ENCODE results near the gene RAB31.
"Not testable (repeated sequence)": the region's sequence is repeated elsewhere in the genome, so short reads cannot be mapped to it uniquely, and the experiment has no call there.

RAB31 gene

GRCh38 chr18:9768071-9768691 is 60.1 kb downstream of the RAB31 start:
- H2BK12ac ChIP-seq (ENCODE audit: low read length in 2 of 2); H2AK5ac ChIP-seq (ENCODE audit: low read length, severe bottlenecking); H4K91ac ChIP-seq (ENCODE audit: low read length); H3K36me3 ChIP-seq (ENCODE audit: control insufficient read depth in 1 of 2, insufficient read depth in 2 of 2, low read depth in 1 of 2, low read length in 2 of 2); H2BK120ac ChIP-seq (ENCODE audit: low read depth, low read length); H2BK5ac ChIP-seq (ENCODE audit: low read depth, low read length, poor library complexity, severe bottlenecking); H3K9me3 ChIP-seq (ENCODE audit: control insufficient read depth, low read length); H3K4me3 ChIP-seq (ENCODE audit: insufficient read depth in 1 of 2, low read depth in 1 of 2, low read length in 2 of 2); H2AFZ ChIP-seq (ENCODE audit: low read depth, low read length); H3K9ac ChIP-seq (ENCODE audit: low read length); H3K4me2 ChIP-seq (ENCODE audit: low read length, poor library complexity, severe bottlenecking); H3K27ac ChIP-seq (ENCODE audit: low read length, poor library complexity, severe bottlenecking); DNase-seq; H3K4ac ChIP-seq (ENCODE audit: low read depth in 1 of 2, low read length in 2 of 2); H3K23ac ChIP-seq (ENCODE audit: low read length in 2 of 2); H4K8ac ChIP-seq (ENCODE audit: low read length); H2BK15ac ChIP-seq (ENCODE audit: low read depth, poor library complexity, severe bottlenecking); H3K18ac ChIP-seq (ENCODE audit: low read depth in 1 of 2, low read length in 2 of 2); H3K4me1 ChIP-seq (ENCODE audit: control insufficient read depth, insufficient read depth, low read depth, low read length); H3K14ac ChIP-seq (ENCODE audit: low read length in 2 of 2); H3K27me3 ChIP-seq (ENCODE audit: control insufficient read depth in 1 of 2, insufficient read depth in 1 of 2, low read length in 2 of 2): not testable (repeated sequence)
- H3K79me1 ChIP-seq (replicated peaks; ENCODE audit: low read length, poor library complexity, severe bottlenecking), result peaks cover 10% of the 10 kb centered on the region
- 83% methylated on average over 2 of the region's 2 CpGs for WGBS

- not testable (repeated sequence) for H2BK5ac ChIP-seq (ENCODE audit: low read depth, low read length, poor library complexity, severe bottlenecking); H2BK12ac ChIP-seq (ENCODE audit: low read length in 2 of 2); H3K27ac ChIP-seq (ENCODE audit: low read length, poor library complexity, severe bottlenecking); H3K4ac ChIP-seq (ENCODE audit: low read depth in 1 of 2, low read length in 2 of 2); H3K18ac ChIP-seq (ENCODE audit: low read depth in 1 of 2, low read length in 2 of 2); DNase-seq; H3K14ac ChIP-seq (ENCODE audit: low read length in 2 of 2); H3K27me3 ChIP-seq (ENCODE audit: control insufficient read depth in 1 of 2, insufficient read depth in 1 of 2, low read length in 2 of 2); H2AFZ ChIP-seq (ENCODE audit: low read depth, low read length); H3K9ac ChIP-seq (ENCODE audit: low read length); H4K91ac ChIP-seq (ENCODE audit: low read length); H3K23ac ChIP-seq (ENCODE audit: low read length in 2 of 2); H3K9me3 ChIP-seq (ENCODE audit: control insufficient read depth, low read length); H2AK5ac ChIP-seq (ENCODE audit: low read length, severe bottlenecking); H3K4me2 ChIP-seq (ENCODE audit: low read length, poor library complexity, severe bottlenecking); H4K8ac ChIP-seq (ENCODE audit: low read length); H3K36me3 ChIP-seq (ENCODE audit: control insufficient read depth in 1 of 2, insufficient read depth in 2 of 2, low read depth in 1 of 2, low read length in 2 of 2); H3K4me1 ChIP-seq (ENCODE audit: control insufficient read depth, insufficient read depth, low read depth, low read length); H2BK120ac ChIP-seq (ENCODE audit: low read depth, low read length); H3K4me3 ChIP-seq (ENCODE audit: insufficient read depth in 1 of 2, low read depth in 1 of 2, low read length in 2 of 2); H2BK15ac ChIP-seq (ENCODE audit: low read depth, poor library complexity, severe bottlenecking)
- H3K79me1 ChIP-seq (replicated peaks; ENCODE audit: low read length, poor library complexity, severe bottlenecking), result peaks cover 13% of the 10 kb centered on the region
- WGBS, result 84% methylated on average over 3 of the region's 3 CpGs
Observed at GRCh38 chr18:9770111-9770510, 62.0 kb downstream of the RAB31 start.

GRCh38 chr18:9771261-9771976 is 63.3 kb downstream of the RAB31 start:
- peak; percentile 84 for DNase-seq
- no peak overlapping the region for H2BK120ac ChIP-seq (ENCODE audit: low read depth, low read length)
- 13% methylated on average over 16 of the region's 18 CpGs for WGBS

GRCh38 chr18:9771977-9772660 is 64.0 kb downstream of the RAB31 start:
- H2BK5ac ChIP-seq (ENCODE audit: low read depth, low read length, poor library complexity, severe bottlenecking), result no peak overlapping the region

More at GRCh38 chr18:9771261-9771976, 63.3 kb downstream of the RAB31 start:
- Histone ChIP-seq H2BK15ac (ENCODE audit: low read depth, poor library complexity, severe bottlenecking) (no peak overlapping the region), H3K4me2 (ENCODE audit: low read length, poor library complexity, severe bottlenecking) (peak overlapping the region; percentile 7), H3K4ac (ENCODE audit: low read depth in 1 of 2, low read length in 2 of 2) (no peak overlapping the region), H3K18ac (ENCODE audit: low read depth in 1 of 2, low read length in 2 of 2) (no peak overlapping the region), H3K14ac (ENCODE audit: low read length in 2 of 2) (no peak overlapping the region), H3K79me1 (replicated peaks; ENCODE audit: low read length, poor library complexity, severe bottlenecking) (peaks cover 12% of the 10 kb centered on the region), H3K4me3 (ENCODE audit: insufficient read depth in 1 of 2, low read depth in 1 of 2, low read length in 2 of 2) (no peak overlapping the region), H3K36me3 (ENCODE audit: control insufficient read depth in 1 of 2, insufficient read depth in 2 of 2, low read depth in 1 of 2, low read length in 2 of 2) (no peaks in the 10 kb centered on the region), H2AFZ (ENCODE audit: low read depth, low read length) (no peak overlapping the region), H3K4me1 (ENCODE audit: control insufficient read depth, insufficient read depth, low read depth, low read length) (peaks cover 3% of the 10 kb centered on the region), H2AK5ac (ENCODE audit: low read length, severe bottlenecking) (no peak overlapping the region), H4K8ac (ENCODE audit: low read length) (peak overlapping the region; percentile 91), H2BK12ac (ENCODE audit: low read length in 2 of 2) (no peak overlapping the region), H3K23ac (ENCODE audit: low read length in 2 of 2) (no peak overlapping the region), H4K91ac (ENCODE audit: low read length) (no peak overlapping the region), H2BK5ac (ENCODE audit: low read depth, low read length, poor library complexity, severe bottlenecking) (no peak overlapping the region), H3K27ac (ENCODE audit: low read length, poor library complexity, severe bottlenecking) (no peak overlapping the region), H3K9ac (ENCODE audit: low read length) (no peak overlapping the region), H3K9me3 (ENCODE audit: control insufficient read depth, low read length) (no peaks in the 10 kb centered on the region), H3K27me3 (ENCODE audit: control insufficient read depth in 1 of 2, insufficient read depth in 1 of 2, low read length in 2 of 2) (no peaks in the 10 kb centered on the region)

More at GRCh38 chr18:9771977-9772660, 64.0 kb downstream of the RAB31 start:
- Histone ChIP-seq H4K91ac (ENCODE audit: low read length) (no peak overlapping the region), H3K14ac (ENCODE audit: low read length in 2 of 2) (no peak overlapping the region), H3K18ac (ENCODE audit: low read depth in 1 of 2, low read length in 2 of 2) (no peak overlapping the region), H3K4me3 (ENCODE audit: insufficient read depth in 1 of 2, low read depth in 1 of 2, low read length in 2 of 2) (no peak overlapping the region), H3K27ac (ENCODE audit: low read length, poor library complexity, severe bottlenecking) (no peak overlapping the region), H2AK5ac (ENCODE audit: low read length, severe bottlenecking) (no peak overlapping the region), H3K79me1 (replicated peaks; ENCODE audit: low read length, poor library complexity, severe bottlenecking) (peaks cover 12% of the 10 kb centered on the region), H2BK15ac (ENCODE audit: low read depth, poor library complexity, severe bottlenecking) (no peak overlapping the region), H3K4ac (ENCODE audit: low read depth in 1 of 2, low read length in 2 of 2) (no peak overlapping the region), H3K9me3 (ENCODE audit: control insufficient read depth, low read length) (no peaks in the 10 kb centered on the region), H3K4me1 (ENCODE audit: control insufficient read depth, insufficient read depth, low read depth, low read length) (peaks cover 3% of the 10 kb centered on the region), H3K27me3 (ENCODE audit: control insufficient read depth in 1 of 2, insufficient read depth in 1 of 2, low read length in 2 of 2) (no peaks in the 10 kb centered on the region), H3K36me3 (ENCODE audit: control insufficient read depth in 1 of 2, insufficient read depth in 2 of 2, low read depth in 1 of 2, low read length in 2 of 2) (no peaks in the 10 kb centered on the region), H3K4me2 (ENCODE audit: low read length, poor library complexity, severe bottlenecking) (no peak overlapping the region), H2AFZ (ENCODE audit: low read depth, low read length) (no peak overlapping the region), H4K8ac (ENCODE audit: low read length) (no peak overlapping the region), H2BK12ac (ENCODE audit: low read length in 2 of 2) (peak overlapping the region in 1 of 2 experiments; percentile 17), H3K9ac (ENCODE audit: low read length) (no peak overlapping the region), H3K23ac (ENCODE audit: low read length in 2 of 2) (no peak overlapping the region), H2BK120ac (ENCODE audit: low read depth, low read length) (no peak overlapping the region)
- 86% methylated on average over 14 of the region's 14 CpGs for WGBS
- DNase-seq, result no peak

Measured in mesenchymal stem cell (in vitro differentiated cells and primary cell).